ENCODE results near the gene AOAH. TPM values are rescaled to one million over a fixed set of nuclear protein-coding genes. Genes with fewer than 3 reads are reported as not detected.

The AOAH gene
- total RNA-seq, 4 donors from 2014 or later, result 0.93 to 20.5 (median 9.9) TPM

DNA sequence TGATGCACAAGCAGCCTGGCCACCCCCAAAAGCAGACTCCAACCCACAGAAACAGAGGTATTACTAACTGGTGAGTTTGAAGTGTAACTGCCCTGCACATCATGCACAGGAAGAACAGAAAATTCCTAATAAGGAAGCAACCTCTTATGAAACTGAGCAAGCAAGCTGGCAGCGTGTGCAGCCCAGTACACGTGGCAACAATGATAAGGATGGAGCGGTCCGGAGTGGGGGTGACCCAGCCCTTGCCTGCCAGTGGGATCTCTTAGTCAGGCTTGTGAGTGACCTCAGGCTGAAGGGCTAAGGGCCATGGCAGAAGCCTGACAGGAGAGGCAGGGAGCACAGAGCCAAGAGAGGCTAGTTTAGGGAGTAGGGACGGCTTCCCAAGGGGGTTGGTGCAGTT, 22.1 kb upstream of the AOAH start:
- no peaks in the 10 kb centered on the region for H3K27me3 ChIP-seq
- no peak for ATAC-seq
- 30 to 96% methylated on average over 2 to 5 of the region's 5 CpGs for WGBS, 2 donors (ENCODE audit: low coverage in 1 of 2)
- H3K27ac ChIP-seq, result no peak overlapping the region
- H3K4me1 ChIP-seq, result no peaks in the 10 kb centered on the region
- H3K9me3 ChIP-seq, result no peaks in the 10 kb centered on the region
- no peak overlapping the region for H3K4me3 ChIP-seq
- no peak for TF ChIP-seq POLR2AphosphoS5 (IDR thresholded peaks at IDR 0.05)
- no peak for TF ChIP-seq EP300 (IDR thresholded peaks at IDR 0.05)
- TF ChIP-seq, protein P1, sequence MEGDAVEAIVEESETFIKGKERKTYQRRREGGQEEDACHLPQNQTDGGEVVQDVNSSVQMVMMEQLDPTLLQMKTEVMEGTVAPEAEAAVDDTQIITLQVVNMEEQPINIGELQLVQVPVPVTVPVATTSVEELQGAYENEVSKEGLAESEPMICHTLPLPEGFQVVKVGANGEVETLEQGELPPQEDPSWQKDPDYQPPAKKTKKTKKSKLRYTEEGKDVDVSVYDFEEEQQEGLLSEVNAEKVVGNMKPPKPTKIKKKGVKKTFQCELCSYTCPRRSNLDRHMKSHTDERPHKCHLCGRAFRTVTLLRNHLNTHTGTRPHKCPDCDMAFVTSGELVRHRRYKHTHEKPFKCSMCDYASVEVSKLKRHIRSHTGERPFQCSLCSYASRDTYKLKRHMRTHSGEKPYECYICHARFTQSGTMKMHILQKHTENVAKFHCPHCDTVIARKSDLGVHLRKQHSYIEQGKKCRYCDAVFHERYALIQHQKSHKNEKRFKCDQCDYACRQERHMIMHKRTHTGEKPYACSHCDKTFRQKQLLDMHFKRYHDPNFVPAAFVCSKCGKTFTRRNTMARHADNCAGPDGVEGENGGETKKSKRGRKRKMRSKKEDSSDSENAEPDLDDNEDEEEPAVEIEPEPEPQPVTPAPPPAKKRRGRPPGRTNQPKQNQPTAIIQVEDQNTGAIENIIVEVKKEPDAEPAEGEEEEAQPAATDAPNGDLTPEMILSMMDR (IDR thresholded peaks at IDR 0.05), result no peak
- TF ChIP-seq POLR2A (IDR thresholded peaks at IDR 0.05), result no peak
- no peaks in the 10 kb centered on the region for H3K36me3 ChIP-seq

DNA sequence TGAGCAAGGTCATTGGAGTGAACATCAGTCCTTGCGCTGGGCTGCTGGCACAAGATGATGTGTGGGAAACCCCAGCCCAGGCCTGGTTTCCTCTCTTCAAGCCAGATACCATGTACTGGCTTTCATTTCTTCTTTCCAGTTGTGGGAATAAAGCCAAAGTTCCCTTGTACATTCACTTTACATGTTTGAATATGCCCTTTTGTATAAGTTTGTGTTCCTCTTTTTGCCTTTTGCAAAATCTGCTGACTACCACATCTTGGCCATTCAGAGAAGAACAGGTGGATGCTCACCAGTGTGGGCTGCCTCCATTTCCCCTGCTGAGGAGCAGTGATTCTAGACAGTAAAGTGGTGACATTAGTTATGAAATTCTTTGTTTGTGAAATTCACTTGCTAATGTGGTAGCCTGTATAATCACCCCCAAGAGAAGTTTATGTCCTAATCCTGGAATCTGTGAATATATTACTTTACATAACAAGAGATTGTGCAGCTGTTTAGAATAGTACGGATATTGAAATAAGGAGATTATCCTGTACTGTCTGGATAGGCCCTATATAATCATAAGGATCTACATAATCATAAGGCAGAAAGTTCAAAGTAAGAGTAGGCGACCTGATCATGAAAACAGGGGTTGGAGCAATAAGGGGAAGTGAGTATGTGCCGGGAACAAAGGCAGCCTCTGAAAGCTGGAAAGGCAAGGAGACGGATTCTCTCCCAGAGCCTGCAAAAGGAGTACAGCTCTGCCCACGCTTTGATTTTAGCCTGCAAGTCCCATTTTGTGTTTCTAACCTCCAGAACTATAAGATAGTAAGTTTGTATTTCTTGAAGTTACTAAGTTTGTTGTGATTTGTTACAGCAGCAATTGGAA, 18.8 kb upstream of the AOAH start:
- H3K4me3 ChIP-seq, result no peak overlapping the region
- TF ChIP-seq EP300 (IDR thresholded peaks at IDR 0.05), result no peak
- TF ChIP-seq POLR2AphosphoS5 (IDR thresholded peaks at IDR 0.05), result no peak
- TF ChIP-seq POLR2A (IDR thresholded peaks at IDR 0.05), result no peak
- TF ChIP-seq, protein P1 (IDR thresholded peaks at IDR 0.05), result no peak
- H3K9me3 ChIP-seq, result no peaks in the 10 kb centered on the region
- H3K36me3 ChIP-seq, result no peaks in the 10 kb centered on the region
- 84 to 95% methylated on average over 5 of the region's 6 CpGs for WGBS, 2 donors (ENCODE audit: low coverage in 1 of 2)
- ATAC-seq, result peak; percentile 24
- H3K27me3 ChIP-seq, result no peaks in the 10 kb centered on the region
- H3K4me1 ChIP-seq, result no peaks in the 10 kb centered on the region
- H3K27ac ChIP-seq, result no peak overlapping the region

DNA sequence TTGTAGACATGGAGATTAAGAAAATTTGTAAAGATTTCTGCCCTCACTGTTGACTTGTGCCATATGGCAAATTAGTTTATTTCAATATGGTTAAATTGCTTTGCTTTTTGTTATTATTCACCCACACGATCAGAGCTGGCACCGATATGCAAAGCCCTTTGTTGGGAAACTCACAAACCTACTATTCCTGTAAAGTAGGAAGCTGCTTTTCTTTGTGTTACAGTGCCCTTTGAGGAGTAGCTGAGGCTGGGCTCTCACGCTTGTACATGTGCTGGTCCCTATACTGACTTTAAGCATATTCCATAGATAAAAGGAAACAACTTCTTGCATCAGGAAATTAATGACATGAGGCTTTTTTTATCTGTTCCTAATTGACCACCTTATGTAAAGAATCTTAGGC, 17.6 kb upstream of the AOAH start:
- Histone ChIP-seq H3K4me1 (no peaks in the 10 kb centered on the region), H3K9me3 (no peaks in the 10 kb centered on the region), H3K27ac (no peak overlapping the region), H3K27me3 (no peaks in the 10 kb centered on the region), H3K4me3 (no peak overlapping the region), H3K36me3 (no peaks in the 10 kb centered on the region)
- ATAC-seq, result no peak
- TF ChIP-seq, protein P1 (IDR thresholded peaks at IDR 0.05), result no peak
- no peak for TF ChIP-seq EP300 (IDR thresholded peaks at IDR 0.05)
- TF ChIP-seq POLR2AphosphoS5 (IDR thresholded peaks at IDR 0.05), result no peak
- TF ChIP-seq POLR2A (IDR thresholded peaks at IDR 0.05), result no peak
- WGBS, 2 donors (ENCODE audit: low coverage in 1 of 2), result 79 to 89% methylated on average over 2 to 3 of the region's 3 CpGs

DNA sequence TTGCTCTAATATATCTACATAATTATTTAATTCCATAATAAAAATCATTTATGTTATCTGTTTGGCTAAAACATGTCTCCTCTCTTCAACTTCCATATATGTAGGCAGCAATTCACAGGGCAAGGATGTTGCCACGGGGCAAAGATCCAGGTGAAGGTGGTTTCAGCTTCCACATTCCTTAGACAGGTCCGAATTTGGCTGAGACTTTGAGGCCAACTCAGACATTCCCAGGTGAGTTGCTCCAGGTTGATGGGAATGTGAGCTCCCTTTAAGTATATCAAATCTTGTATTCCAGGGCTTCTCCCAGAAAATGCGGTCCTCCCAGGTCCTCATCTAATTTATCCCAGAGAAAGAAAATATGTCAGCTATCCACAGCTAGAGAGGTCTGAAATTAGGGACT, 15.1 kb upstream of the AOAH start:
- H3K9me3 ChIP-seq, result no peaks in the 10 kb centered on the region
- H3K4me1 ChIP-seq, result no peaks in the 10 kb centered on the region
- no peaks in the 10 kb centered on the region for H3K27me3 ChIP-seq
- TF ChIP-seq POLR2A (IDR thresholded peaks at IDR 0.05) (no peak), EP300 (IDR thresholded peaks at IDR 0.05) (no peak), POLR2AphosphoS5 (IDR thresholded peaks at IDR 0.05) (no peak)
- TF ChIP-seq, protein P1 (IDR thresholded peaks at IDR 0.05), result no peak
- 80 to 100% methylated on average over 1 to 2 of the region's 3 CpGs for WGBS, 2 donors (ENCODE audit: low coverage in 1 of 2)
- H3K36me3 ChIP-seq, result no peaks in the 10 kb centered on the region
- H3K27ac ChIP-seq, result no peak overlapping the region
- no peak overlapping the region for H3K4me3 ChIP-seq
- ATAC-seq, result no peak

DNA sequence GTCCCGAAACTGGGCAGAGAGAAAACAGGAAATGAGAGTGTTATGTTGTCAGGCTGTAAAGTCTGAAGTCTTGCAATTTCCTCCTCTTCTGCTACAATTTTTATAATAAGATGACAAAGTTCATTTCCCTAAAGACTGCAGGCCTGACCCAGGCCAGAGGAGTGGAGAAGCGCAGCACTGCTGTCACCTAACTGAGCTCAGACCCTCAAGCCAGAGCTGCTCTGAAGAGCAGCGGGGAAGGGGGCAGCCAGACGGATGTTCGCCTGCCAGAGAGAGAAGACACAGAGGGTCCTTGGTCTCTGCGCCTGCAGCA, 12.6 kb upstream of the AOAH start:
- no peak for TF ChIP-seq POLR2A (IDR thresholded peaks at IDR 0.05)
- TF ChIP-seq EP300 (IDR thresholded peaks at IDR 0.05), result no peak
- no peak for TF ChIP-seq POLR2AphosphoS5 (IDR thresholded peaks at IDR 0.05)
- TF ChIP-seq, protein P1 (IDR thresholded peaks at IDR 0.05), result no peak
- WGBS, 2 donors (ENCODE audit: low coverage in 1 of 2), result 64 to 71% methylated on average over 1 to 4 of the region's 6 CpGs
- Histone ChIP-seq H3K36me3 (no peaks in the 10 kb centered on the region), H3K27me3 (no peaks in the 10 kb centered on the region), H3K4me1 (no peaks in the 10 kb centered on the region), H3K9me3 (peaks cover 0 to 1% (median 0%) of the 10 kb centered on the region in 3 donors), H3K4me3 (no peak overlapping the region), H3K27ac (peak overlapping the region in 1 of 4 donors; percentile 2)
- peak; percentile 13 for ATAC-seq
